IPS-NIHi7 (cell line): ENCODE data around the gene KCNK3.
A peak's percentile ranks its signal among the peaks of the same experiment; 100 is the strongest.
"Not testable (repeated sequence)": the region's sequence is repeated elsewhere in the genome, so short reads cannot be mapped to it uniquely, and the experiment has no call there.

ENCODE experiments used
- DNase-seq: peaks from one replicate; pipeline ENCODE4 v3.0.0; 2012; ENCODE audit warnings: mixed read lengths; ENCODE audit errors: extremely low spot score

KCNK3 gene

DNA sequence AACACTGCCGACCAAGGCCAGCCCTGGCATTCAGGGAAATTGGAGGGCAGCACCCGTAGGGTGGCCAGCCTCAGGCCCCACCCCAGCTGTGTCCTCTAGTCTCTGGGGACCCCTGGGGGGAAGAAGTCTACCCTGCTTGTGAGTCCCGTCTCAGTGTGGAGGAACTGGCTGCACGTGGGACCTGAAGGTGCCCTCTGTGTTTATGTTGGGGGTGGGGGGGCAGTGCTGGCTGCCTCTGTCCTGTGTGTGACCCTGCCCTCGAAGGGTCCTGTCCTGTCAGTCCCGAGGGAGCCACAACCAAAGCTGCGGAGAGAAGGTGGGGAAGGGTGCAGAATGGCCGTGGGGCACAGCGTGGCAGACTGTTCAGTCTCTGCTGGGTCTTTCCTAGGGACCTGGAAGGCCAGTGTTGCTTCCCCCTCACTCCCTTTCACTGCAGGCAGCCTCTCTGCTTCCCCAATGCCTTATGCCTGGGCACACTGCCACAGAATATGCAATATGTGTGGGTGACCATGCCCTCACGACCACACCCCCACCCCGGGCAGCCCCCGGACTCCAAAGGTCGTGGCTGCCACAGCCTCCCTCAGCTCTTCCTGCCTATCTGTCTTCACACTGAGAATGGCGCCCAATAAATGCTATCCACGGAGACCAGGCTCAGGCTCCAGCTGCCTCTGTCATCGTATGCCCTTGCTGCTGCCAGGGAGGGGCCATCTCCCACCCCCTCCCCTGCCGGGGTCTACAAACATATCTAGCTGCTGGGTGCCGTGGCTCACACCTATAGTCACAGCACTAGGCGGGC is 38.2 kb downstream of the KCNK3 start:
- no peak for DNase-seq

DNA sequence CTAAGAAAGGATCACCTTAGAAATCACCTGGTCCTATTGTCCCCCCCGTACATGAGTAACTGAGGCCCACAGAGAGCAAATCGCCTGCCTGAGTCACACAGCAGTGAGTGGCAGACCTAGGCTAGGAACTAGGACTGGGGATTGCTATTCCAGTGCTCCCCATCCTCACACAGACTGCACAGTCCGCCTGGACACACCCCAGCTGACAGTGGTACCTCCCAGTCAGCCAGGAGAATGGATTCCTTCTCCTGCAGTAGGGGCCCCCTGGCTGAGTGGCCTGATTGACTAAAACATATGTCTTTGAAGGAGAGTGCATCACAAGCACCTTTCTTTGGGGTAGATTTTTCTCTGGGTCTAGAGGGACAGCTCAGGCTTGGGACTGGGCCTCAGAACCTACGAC is 39.2 kb downstream of the KCNK3 start:
- DNase-seq, result no peak

DNA sequence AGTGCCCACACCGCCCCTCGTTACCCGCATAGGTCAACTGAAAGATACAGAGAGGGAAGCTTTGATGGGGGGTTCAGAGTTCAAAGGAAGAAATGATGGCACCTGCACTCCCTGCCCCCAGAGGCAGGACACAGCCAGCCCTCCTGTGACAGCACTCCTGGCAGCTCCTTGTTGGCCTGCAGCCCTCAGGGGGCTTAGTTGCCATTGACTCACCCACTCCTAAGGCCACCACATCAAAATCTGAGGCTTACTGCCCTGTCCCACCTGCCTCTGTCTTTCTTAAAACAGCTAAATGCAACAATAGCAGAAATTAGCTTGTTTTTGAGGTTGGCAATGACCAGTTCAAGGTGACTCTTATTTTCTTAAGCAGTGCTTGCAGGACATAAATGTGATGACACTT is 39.9 kb downstream of the KCNK3 start:
- DNase-seq, result no peak

DNA sequence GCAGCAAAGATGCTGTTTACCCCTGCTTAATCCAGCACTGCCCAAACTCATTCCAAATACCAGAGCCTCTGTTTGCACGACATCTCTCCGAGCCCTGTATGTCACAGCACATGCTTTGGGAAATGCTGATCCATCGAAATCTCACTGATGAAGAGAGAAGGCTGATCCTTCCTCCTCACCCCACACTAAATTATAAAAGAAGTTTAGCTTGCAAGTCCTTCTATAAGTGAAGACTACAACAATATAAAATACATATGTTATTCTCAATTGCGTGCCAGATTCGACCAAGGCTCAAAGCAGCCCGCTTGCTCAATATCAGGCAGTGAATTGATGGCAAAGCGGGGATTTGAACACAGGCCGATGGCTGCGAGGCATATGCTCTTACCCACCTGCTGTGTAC is 40.9 kb downstream of the KCNK3 start:
- no peak for DNase-seq

DNA sequence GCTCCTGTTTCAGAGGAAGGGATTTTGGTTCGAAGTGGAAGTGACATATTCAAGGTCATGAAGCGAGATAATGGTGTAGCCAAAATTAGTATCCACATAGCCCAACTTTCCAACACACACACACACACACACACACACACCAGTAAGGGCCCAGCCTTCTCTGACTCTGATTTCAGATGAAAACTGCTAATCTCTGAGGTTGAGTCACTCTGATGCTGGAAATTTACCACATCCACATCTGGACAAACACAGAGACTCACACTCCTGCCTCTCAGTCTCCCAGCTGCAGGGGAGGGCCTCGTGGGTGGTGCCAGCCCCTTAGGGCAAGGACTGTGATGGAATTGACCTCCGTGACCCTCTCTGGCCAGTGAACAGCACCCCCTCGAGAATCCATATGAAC is 42.6 kb downstream of the KCNK3 start:
- no peak for DNase-seq

DNA sequence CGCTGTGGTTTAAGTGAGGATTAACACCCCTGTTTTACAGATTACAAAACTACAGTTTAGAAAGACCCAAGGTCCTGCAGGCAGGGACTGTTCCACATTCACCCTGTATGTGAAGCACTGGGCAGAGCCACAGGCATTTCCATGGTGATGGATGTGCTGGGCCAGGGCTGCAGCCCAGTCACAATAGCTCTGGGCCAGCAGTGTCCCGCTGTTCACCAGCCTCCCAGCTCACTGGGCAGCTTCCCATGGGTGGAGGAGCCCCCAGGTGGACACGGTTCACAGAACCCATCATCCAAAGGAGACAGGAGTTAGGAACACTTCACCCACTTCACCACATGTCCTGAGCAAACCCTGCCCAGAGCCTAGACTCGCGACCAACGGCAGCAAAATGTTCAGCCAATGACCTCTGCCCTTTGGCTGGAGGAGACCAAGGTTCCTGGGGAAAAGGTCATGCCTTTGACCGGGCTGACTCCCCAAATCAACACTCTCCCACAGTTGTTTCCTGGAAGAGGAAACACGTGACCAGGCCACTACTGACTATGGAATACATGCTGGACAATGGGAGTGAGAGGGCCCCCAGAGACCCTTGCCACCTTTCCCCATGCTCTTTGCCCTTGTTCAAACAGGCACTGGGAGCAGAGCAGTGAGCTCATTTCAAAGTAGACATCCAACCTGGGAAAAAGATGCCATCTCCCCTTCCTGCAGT is 43.5 kb downstream of the KCNK3 start:
- DNase-seq, result no peak

DNA sequence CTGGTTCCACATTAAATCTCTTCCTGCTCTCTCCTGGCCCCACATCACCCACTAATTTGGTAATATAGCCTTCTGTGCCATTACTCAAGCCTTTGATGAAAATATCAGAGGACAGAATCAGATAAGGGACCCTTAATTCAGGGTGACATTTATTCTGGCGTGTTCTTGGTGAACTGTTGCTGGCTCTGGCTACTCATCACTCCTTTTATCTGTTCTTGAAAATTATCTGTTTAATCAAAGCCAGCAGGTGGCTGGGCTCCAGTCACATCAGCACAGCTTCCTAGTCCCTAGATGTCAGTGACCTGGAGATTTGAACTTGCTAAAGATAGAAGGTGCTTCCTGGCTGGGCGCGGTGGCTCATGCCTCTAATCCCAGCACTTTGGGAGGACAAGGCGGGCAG is 44.7 kb downstream of the KCNK3 start:
- no peak for DNase-seq

DNA sequence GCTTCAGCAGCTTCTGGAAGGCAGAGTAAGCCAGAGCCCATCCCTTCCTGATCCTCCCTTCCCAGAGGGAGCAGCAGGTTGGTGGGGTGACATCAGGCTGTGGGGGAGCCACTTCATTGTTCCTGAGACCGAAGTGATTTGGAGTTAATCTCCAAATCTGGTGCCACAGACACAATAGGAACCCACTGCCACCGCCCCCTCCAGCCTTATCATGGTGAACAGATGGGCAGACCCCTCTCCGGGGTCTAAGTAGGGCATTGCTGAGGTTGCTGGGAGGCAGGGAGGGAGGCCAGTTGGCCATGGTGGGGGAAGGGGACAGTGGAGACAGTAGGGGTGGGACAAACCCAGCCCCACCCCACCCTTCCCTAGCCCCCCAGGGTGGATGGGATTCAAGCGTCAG is 46.0 kb downstream of the KCNK3 start:
- DNase-seq, result no peak

DNA sequence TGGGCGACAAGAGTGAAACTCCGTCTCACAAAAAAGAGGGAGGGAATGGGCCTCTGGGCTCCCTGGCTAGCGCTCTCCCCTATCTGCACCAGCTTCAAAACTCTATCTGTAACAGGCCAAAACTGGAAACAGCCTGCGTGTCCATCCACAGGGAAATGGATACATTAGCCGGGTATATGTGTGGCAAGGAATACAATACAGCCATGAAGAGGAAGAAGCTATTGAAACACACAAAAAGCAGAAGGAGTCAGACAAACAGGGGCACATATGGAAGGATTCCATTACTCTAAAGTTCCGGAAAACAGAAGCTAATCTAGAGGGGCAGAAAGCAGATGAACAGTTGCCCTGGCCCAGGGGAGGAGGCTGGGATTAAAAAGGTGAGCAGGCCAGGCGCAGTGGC is 47.0 kb downstream of the KCNK3 start:
- no peak for DNase-seq

DNA sequence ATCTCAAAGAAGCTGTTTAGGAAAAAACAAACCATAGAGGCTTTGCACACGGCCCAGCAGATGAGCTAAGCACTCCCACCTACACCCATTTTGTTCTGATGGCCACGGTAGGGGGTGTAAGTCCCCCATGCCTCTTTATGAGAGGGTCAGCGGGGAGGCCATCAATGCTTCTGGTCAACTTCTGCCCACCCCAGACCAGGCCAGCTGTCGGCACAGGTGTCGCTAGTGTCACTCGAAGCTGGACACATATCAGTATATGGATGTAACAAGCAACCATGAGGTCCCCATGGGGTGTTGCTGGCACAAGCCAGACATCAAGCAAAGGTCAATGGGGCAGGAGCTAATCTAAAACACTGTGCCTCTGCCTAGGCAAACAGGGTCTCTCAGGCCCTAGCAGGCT is 47.8 kb downstream of the KCNK3 start:
- DNase-seq, result no peak

DNA sequence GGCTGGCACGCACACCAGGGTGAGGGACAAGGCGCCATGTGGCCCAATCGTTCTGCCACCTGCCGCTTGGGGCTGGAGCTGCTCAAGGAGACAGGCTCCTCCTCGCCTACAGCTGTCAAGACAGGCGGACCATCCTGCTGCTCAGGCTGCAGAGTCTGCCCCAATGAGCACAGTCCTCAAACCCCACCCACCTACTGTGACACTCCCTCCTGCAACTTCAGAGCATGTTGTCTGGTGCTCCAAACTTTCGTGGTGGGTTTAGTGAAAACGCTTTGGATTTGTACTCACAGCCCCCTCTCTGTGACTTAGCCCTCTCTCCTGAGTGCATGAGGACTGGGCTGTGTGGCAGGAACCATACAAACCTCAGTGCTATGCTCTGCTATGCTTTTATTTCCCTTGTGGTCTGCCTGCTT is 48.4 kb downstream of the KCNK3 start:
- DNase-seq, result peak; percentile 65

DNA sequence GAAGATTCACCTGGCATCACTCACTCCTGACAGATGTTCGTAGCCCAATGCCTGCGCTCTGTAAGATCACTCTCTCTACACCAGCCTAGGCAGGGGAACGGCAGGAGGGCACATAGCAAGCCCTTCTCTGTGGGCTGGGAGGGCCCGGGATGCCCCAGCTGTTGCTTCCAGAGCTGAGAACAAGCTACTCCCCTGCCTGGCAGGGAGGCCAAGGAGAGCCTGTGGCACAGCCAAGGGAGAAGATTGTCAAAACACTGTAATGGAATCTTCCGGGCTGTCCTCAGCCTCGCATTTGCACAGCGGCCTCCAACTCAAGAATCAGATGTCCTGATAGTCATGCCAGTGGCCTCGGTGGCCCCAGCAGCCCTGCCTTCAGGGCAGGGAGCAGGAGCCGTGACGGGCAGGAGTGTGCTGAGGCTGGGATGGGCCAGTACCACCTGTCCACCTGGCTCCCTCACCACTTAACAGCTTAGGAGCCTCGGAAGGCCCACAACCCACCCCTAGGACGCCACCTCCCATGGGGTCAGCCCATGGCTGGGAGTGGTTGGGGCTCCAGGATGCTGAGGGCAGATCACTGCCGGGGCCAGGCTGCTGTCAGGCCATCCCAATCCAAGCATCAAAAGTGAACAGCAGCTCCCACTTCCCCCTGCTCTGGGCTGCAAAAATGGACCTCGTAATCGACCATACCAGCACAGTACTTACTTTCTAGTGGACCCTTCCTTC is 49.7 kb downstream of the KCNK3 start:
- DNase-seq, result no peak

DNA sequence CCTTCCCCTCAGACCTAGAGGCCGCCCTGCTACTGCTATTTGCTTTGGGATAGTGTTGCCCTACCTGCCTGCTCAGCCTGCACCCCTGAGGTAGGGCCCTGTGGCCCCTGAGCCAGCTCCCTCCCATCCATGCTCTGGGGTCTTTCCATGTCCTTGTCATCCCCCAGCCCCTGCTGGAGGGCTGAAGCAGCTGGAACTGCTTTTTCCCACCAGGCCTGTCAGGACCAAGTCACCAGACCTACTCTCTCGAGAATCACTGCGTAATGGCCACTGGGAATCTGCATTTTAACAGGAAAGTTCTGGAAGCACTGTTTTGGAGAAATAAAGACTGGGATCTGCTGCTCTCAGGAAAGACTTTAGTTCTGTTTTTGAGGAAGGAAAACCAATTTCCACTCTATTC is 51.3 kb downstream of the KCNK3 start:
- no peak for DNase-seq

DNA sequence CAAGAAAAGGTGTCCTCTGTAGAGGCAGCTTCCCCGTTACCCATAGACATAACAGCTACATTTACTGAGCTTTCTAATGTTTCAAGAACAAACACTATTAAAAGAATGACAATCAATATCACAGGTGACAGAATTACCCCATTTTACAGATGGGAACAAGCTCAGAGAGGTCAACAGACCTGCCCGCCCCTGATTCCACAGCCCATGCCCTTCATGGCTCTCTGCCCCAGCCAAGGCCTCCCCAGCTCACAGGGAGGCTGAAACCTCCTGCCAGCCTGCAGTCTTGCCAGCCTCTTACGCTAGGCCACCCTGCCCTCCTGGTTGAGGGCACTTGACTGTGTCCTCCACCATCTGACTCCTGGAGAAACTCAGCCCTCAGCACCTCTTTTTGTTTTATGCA is 52.4 kb downstream of the KCNK3 start:
- no peak for DNase-seq

DNA sequence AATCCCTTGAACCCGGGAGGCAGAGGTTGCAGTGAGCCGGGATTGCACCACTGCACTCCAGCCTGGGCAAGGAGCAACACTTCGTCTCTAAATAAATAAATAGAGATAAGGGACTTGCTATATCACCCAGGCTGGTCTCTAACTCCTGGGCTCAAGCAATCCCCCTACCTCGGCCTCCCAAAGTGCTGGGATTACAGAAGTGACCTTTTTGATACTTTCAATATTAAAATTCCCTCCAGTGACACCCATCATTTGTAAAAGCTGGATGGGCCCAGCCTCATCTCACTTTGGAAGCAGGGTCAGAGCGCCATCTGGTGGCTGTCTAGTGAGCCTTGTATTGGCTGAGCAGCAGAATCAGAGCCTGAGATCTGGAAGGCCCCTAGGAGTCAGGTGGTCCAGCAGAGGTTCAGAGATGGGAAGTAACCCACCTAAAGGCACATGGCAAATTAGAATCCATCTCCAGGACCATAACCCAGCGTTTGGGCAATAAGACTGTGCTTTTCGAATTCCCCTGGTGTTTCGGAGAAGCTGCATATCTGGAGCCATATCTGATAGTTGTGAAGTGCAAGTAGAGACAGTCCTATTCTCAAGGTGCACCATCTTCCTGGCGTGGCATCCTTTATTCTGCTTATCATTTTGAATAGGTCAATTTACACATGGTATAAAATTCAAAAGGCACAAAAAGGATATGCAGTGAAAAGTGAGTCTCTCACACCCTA is 53.2 kb downstream of the KCNK3 start:
- peak; percentile 81 for DNase-seq

DNA sequence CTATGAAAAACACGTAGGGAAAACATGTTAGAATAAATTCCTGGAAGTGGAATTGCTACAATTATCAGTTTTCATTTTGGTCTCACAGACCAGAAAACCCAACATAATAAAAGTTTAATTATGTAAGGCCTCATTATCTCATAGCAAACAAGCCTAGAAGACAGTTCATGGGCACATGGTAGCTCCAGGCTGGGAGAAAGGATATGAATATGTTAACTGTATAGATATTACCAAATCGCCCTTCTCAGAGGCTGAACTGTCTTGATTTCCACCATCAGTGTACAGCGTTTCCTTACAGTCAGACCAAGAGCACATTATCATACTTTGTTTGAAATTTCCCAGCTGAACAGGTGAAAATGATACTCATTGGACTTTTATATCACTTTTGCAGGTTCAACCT is 54.4 kb downstream of the KCNK3 start:
- DNase-seq, result no peak

DNA sequence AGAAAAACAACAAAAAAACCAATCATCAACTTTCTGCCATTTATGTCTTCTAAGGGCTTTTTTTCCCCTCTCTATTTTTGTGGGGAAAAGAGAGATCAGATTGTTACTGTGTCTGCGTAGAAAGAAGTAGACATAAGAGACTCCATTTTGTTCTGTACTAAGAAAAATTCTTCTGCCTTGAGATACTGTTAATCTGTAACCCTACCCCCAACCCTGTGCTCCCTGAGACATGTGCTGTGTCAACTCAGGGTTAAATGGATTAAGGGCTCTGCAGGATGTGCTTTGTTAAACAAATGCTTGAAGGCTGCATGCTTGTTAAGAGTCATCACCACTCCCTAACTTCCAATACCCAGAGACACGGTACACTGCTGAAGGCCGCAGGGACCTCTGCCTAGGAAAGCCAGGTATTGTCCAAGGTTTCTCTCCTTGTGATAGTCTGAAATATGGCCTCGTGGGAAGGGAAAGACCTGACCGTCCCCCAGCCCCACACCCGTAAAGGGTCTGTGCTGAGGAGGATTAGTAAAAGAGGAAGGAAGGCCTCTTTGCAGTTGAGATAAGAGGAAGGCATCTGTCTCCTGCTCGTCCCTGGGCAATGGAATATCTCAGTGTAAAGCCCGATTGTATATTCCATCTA is 57.4 kb downstream of the KCNK3 start:
- DNase-seq, result not testable (repeated sequence)

DNA sequence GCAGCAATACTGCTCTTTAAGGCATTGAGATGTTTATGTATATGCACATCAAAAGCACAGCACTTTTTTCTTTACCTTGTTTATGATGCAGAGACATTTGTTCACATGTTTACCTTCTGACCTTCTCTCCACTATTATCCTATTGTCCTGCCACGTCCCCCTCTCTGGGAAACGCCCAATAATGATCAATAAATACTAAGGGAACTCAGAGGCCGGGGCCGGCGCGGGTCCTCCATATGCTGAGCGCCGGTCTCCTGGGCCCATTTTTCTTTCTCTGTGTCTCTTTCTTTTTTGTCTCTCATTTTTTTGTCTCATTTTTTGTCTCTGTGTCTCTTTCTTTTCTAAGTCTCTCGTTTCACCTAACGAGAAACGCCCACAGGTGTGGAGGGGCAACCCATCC is 57.9 kb downstream of the KCNK3 start:
- DNase-seq, result not testable (repeated sequence)

DNA sequence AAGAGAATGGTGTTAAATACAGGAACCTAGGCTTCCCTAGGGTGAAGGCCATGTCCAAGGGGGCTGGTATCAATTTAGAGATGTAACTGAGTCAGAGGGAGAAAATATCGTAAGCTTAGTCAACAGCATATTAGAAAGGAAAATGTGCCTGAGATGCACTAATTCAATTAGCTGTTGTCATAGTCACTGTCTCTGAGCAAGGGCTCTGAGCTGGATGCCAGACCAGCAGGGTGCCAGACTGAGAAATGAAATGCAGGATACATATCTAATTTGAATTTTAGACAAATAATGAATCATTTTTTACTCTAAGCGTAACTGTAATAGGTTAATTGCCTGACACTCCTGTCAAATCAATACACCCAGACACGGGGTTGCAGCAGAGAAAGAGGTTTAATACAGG is 60.1 kb downstream of the KCNK3 start:
- DNase-seq, result no peak

DNA sequence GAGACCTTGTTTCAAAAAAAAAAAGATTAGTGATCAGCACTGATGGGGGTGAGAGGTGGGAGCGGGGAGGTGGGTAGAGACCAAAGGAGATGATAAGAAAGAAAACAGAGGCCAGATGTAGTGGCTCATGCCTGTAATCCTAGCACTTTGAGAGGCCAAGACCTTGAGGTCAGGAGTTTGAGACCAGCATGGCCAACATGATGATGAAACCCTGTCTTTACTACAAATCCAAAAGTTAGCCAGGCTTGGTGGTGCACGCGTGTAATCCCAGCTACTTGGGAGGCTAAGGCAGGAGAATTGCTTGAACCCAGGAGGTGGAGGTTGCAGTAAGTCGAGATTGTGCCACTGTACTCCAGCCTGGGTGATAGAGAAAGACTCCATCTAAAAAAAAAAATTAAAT is 62.0 kb downstream of the KCNK3 start:
- no peak for DNase-seq

DNA sequence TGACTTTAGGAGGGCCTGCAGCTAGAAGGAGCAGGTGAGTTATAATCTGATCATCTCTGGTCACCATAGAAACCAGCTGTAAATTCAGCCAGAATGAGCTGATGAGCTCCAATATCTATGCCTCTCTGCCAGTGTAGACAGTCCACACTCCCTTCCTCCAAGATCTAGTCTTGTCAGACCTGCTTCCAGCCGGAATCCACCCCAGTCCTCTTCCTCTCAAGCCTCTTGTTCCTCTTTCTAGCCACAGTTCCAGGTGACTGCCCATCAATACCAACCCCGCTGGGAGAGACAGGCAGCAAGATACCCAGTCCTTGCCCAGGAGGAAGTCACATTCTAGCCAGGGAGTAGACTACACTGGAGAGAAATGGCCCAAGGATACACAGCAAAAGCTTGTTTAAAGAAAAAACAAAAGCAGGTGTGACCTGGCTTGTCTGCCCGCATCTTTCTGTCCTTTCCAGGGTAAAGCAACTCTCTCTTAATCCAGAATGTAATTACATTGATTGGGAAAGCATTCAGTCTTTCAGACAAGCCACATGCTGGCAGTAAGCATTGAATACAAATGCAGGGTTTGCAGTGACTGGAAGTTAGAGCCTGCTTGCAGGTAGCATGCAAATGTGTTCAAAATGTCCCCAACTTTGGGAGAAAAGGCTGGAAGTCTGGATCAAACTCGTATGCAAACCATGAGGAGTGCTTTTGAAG is 62.6 kb downstream of the KCNK3 start:
- no peak for DNase-seq
